ENCODE results near the gene DUSP3.
"Not testable (repeated sequence)": the region's sequence is repeated elsewhere in the genome, so short reads cannot be mapped to it uniquely, and the experiment has no call there.

Gene DUSP3

GRCh38 chr17:43801844-43802243, 23.1 kb upstream of the DUSP3 start:
- DNase-seq (ENCODE audit: low read depth in 1 of 2, low spot score in 1 of 2), result no peak

- no peak for DNase-seq (ENCODE audit: low read depth in 1 of 2, low spot score in 1 of 2)
Measured at GRCh38 chr17:43800736-43801135, 22.0 kb upstream of the DUSP3 start.

GRCh38 chr17:43799047-43799446, 20.3 kb upstream of the DUSP3 start:
- DNase-seq (ENCODE audit: low read depth in 1 of 2, low spot score in 1 of 2), result no peak

GRCh38 chr17:43798024-43798423, 19.2 kb upstream of the DUSP3 start:
- DNase-seq (ENCODE audit: low read depth in 1 of 2, low spot score in 1 of 2), result not testable (repeated sequence)

GRCh38 chr17:43792668-43793067, 13.9 kb upstream of the DUSP3 start:
- DNase-seq (ENCODE audit: low read depth in 1 of 2, low spot score in 1 of 2), result not testable (repeated sequence)

- DNase-seq (ENCODE audit: low read depth in 1 of 2, low spot score in 1 of 2), result no peak
Measured at GRCh38 chr17:43791589-43791988, 12.8 kb upstream of the DUSP3 start.

- no peak for DNase-seq (ENCODE audit: low read depth in 1 of 2, low spot score in 1 of 2)
Measured at GRCh38 chr17:43790311-43790940, 11.6 kb upstream of the DUSP3 start.

- no peak for DNase-seq (ENCODE audit: low read depth in 1 of 2, low spot score in 1 of 2)
Measured at GRCh38 chr17:43789482-43789881, 10.7 kb upstream of the DUSP3 start.

- DNase-seq (ENCODE audit: low read depth in 1 of 2, low spot score in 1 of 2), result no peak
Measured at GRCh38 chr17:43788540-43788939, 9.8 kb upstream of the DUSP3 start.

GRCh38 chr17:43787728-43788127, 9.0 kb upstream of the DUSP3 start:
- no peak for DNase-seq (ENCODE audit: low read depth in 1 of 2, low spot score in 1 of 2)

- DNase-seq (ENCODE audit: low read depth in 1 of 2, low spot score in 1 of 2), result no peak
Measured at GRCh38 chr17:43784628-43785101, 5.9 kb upstream of the DUSP3 start.

GRCh38 chr17:43784068-43784467, 5.3 kb upstream of the DUSP3 start:
- no peak for DNase-seq (ENCODE audit: low read depth in 1 of 2, low spot score in 1 of 2)

GRCh38 chr17:43782913-43783680, 4.3 kb upstream of the DUSP3 start:
- DNase-seq (ENCODE audit: low read depth in 1 of 2, low spot score in 1 of 2), result no peak

- DNase-seq (ENCODE audit: low read depth in 1 of 2, low spot score in 1 of 2), result no peak
Measured at GRCh38 chr17:43780135-43780534, 1.4 kb upstream of the DUSP3 start, which contains the start of gene CFAP97D1. Gene CFAP97D1 (plus strand): TSS chr17:43780435. CDS start chr17:43780463, 28 bp downstream.

- no peak for DNase-seq (ENCODE audit: low read depth in 1 of 2, low spot score in 1 of 2)
Measured at GRCh38 chr17:43779145-43780125, 658 bp upstream of the DUSP3 start.

- no peak for DNase-seq (ENCODE audit: low read depth in 1 of 2, low spot score in 1 of 2)
Measured at GRCh38 chr17:43774304-43775250, 4.2 kb downstream of the DUSP3 start.

GRCh38 chr17:43772877-43773648, 5.7 kb downstream of the DUSP3 start:
- DNase-seq (ENCODE audit: low read depth in 1 of 2, low spot score in 1 of 2), result no peak

- no peak for DNase-seq (ENCODE audit: low read depth in 1 of 2, low spot score in 1 of 2)
Measured at GRCh38 chr17:43771463-43771862, 7.3 kb downstream of the DUSP3 start.

GRCh38 chr17:43770957-43771356, 7.8 kb downstream of the DUSP3 start:
- DNase-seq (ENCODE audit: low read depth in 1 of 2, low spot score in 1 of 2), result no peak

Measured in activated T-helper 1 cell treated with anti-CD3 and anti-CD28 coated beads, Interleukin-2, amount 50 U/mL, for 16 hours (primary cell).